GM19238 (cell line): ENCODE results near the gene BCR.

ENCODE experiments used
- DNase-seq: peaks from one replicate; pipeline ENCODE4 v3.0.0; 2011; ENCODE audit warnings: low spot score; ENCODE audit not compliant: insufficient read length

BCR gene

GRCh38 chr22:23227380-23227779 is 47.1 kb downstream of the BCR start:
- DNase-seq, result no peak

GRCh38 chr22:23228503-23228902 is 48.2 kb downstream of the BCR start:
- no peak for DNase-seq

- DNase-seq, result no peak
These were observed 49.3 kb downstream of the BCR start for GRCh38 chr22:23229646-23230045.

- no peak for DNase-seq
These were observed 50.2 kb downstream of the BCR start for GRCh38 chr22:23230348-23231068.

- DNase-seq, result no peak
These were observed 51.3 kb downstream of the BCR start for GRCh38 chr22:23231471-23232093.

GRCh38 chr22:23232094-23232905 is 52.0 kb downstream of the BCR start:
- DNase-seq, result no peak

GRCh38 chr22:23233084-23233531 is 52.8 kb downstream of the BCR start:
- DNase-seq, result no peak

GRCh38 chr22:23233752-23234408 is 53.6 kb downstream of the BCR start:
- DNase-seq, result no peak

GRCh38 chr22:23234409-23235161 is 54.3 kb downstream of the BCR start:
- DNase-seq, result no peak

GRCh38 chr22:23235425-23235824 is 55.1 kb downstream of the BCR start:
- DNase-seq, result no peak

GRCh38 chr22:23236026-23236425 is 55.7 kb downstream of the BCR start:
- DNase-seq, result no peak

GRCh38 chr22:23236440-23237184 is 56.3 kb downstream of the BCR start:
- no peak for DNase-seq

- DNase-seq, result no peak
These were observed 57.0 kb downstream of the BCR start for GRCh38 chr22:23237201-23237798.

- DNase-seq, result no peak
These were observed 57.5 kb downstream of the BCR start for GRCh38 chr22:23237841-23238240.

- DNase-seq, result no peak
These were observed 58.4 kb downstream of the BCR start for GRCh38 chr22:23238707-23239106.

GRCh38 chr22:23239429-23239828 is 59.1 kb downstream of the BCR start:
- no peak for DNase-seq

- no peak for DNase-seq
These were observed 60.5 kb downstream of the BCR start for GRCh38 chr22:23240639-23241389.

- DNase-seq, result no peak
These were observed 61.5 kb downstream of the BCR start for GRCh38 chr22:23241562-23242472.
